HUDEP-2 (cell line): ENCODE results near the gene KIRREL1.

Experiments
- DNase-seq, 76 experiments: peaks; one replicate each; lab custom pipeline; 2025; ENCODE audit not compliant: unreplicated experiment in 76 of 76; lab: John Stamatoyannopoulos, UW

Gene KIRREL1

DNA sequence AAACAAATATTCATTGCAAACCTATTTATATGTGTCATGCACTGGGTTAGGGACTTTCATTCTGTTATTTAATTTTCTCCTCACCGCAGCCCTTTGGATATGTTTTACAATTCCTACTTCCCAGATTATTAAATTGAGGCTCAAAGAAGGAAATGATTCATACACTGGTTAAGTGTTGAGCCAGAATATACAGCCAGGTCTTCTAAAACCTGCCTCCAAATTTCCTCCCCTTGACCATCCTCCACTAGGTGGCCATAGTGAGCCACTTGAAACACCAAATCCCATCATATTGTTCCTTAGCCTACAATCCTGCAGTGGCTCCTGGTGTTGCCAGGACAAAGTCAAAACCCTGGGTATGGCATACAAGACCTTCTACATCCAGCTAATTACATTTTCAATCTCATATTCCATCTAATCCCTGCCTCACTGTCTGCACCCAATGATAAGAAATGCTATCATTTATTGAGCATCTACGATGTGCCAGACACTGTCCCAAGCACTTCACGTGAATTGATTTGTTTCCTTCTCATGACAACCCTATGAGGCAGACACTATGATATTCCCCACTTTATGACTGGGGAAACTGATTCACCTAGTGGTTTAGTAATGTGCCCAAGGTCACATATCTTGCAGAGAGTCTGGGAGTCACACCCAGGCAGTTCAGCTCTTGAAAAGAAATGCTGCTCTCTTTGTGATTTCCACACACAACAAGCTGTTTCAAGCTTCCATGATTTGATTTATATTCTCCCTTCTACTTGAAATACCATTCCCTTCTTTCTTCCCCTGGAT is 23.6 kb upstream of the KIRREL1 start:
- DNase-seq: peak in 10 of 76 experiments; percentile 2 to 27 (median 9)

DNA sequence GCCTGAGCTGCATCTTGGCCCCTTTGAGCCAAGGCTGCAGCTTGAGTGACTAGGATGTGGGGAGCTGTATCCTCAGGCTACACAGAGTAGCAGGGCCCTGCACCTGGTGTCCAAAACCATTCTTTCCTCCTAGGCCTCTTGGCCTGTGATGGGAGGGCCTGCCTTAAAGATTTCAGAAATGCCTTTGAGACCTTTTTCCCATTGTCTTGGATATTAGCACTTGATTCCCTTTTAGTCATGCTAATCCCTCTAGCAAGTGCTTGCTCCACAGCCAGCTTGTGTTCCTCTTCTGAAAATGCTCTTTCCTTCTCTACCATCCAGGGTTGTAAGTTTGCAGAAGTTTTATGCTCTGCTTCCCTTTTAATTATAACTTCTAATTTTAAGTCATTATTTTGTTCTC is 21.7 kb upstream of the KIRREL1 start:
- no peak for DNase-seq

DNA sequence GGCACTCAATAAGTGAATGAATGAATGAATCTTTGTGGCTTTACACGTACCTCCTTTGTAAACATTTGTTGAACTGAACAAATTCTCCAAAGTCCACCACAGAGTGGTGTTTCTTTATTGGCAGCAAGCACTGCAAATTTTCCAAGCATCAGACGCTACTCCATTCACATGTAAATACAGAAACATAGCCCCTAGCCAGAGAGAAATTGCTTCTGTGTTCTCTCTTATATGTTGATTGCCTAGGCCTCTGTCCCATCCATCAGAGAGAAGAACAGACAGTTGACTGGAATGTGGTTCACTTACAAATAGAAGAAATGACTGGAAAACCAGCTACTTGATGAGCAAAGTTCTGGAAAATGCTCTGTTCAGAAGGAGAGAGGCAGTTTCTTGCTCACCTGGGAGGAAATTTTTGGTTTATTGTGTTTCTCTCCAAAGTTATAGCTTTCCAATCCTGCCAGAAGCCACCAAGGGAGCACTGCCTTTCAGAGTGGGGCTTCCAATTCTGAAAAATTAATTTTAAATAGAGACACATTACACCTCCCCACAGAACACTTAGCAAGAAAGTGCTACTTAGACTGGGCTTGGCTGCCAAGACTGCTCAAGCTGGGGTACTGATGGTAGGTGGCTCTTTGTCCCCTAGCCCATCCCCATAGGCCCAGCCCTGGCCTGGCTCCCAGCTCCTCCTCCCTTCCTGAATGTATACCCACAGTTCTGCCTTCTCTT is 18.1 kb upstream of the KIRREL1 start:
- DNase-seq: no peak

DNA sequence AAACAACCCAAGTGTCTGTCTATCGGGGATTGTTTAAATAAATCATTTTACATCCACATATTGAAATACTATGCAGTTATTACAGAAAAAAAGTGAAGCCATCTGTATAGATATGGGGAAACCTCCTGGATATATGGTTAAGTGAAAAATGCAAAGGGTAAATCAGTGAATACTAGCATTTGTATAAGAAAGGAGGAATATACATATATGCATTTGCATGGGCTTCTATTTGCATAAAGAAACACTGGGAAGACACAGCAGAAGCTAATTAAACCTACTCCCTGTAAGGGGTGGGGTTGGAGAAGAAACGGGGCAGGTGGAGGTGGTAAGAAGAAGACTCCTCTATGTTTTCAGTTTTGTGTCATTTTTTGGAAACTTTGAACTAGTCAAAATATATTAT is 16.6 kb upstream of the KIRREL1 start:
- no peak for DNase-seq

DNA sequence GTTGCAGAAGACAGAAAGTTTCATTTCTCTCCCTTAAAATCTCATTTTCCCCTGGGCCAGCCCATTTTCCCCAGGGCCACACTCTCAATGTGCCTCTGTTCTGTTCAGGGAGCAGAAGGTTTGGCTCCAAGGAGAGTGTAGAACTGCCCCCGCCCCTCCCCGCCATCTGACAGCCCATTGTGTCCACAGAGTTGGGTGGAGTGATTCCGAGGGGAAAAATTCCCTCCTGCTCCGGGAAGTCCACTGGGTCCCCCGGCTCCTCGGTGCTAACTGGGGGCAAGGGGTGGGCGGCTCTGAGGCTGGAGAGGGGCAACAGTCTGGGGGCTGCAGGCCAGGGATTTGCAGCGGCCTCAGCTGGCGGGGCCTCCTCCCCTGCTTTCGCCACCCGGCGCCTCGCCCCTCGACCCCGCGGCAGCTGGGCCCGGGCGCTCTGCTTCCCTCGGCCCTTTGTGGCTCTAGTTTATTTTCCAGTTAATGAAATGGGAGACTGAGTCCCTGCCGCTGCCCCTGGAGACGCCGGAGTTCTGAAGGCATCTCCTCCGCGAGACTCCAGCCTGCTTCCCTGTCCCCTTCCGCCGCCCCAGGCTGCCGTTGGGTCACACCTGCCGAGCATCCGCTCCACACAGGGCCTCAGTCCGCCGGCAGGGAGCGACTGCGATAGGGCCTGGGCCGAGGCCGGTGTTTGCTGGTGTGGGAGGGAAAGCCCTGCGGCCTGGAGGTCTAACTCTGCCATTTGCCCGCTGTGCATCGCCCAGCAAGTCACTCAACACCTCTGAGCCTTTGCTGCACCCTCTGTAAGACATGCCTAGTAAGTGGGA is 14.7 kb upstream of the KIRREL1 start:
- no peak for DNase-seq

DNA sequence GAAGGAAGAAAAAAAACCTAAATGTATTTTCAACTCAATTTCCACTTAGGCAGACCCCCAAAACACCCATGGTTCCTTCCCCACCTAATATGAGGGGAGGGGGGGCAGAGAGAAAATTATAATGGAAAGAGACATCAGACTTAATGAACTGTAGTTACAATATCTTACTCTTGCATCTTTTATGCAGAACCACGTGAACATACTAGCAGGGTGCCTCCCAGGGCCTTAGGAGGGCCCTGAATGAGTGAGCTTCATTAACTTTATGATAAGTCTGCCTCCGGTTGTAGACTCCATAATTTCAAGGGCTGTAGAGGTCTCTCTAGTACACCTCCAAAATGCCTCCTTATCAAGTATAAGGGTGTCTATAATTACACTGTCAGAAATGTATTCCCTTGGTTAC is 11.3 kb upstream of the KIRREL1 start:
- no peak for DNase-seq

DNA sequence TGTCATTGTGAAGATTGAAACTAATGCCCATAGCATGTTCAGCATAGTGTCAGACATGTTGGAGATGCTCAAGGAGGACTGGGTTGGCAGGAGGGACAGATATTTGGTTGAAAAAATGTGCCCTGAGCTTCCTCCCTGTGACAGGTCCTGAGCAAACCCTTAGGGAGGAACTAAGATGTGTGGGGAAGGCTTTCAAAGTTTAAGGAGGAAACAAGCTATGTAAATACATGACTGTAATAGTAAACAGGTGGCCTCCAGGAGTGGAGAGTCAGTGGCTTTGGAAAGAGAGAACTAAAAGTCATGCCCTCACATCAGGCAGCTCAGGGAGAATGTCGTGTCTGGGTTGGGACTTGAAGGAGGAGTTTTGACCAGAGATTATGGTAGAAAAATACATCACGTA is 9.7 kb upstream of the KIRREL1 start:
- no peak for DNase-seq

DNA sequence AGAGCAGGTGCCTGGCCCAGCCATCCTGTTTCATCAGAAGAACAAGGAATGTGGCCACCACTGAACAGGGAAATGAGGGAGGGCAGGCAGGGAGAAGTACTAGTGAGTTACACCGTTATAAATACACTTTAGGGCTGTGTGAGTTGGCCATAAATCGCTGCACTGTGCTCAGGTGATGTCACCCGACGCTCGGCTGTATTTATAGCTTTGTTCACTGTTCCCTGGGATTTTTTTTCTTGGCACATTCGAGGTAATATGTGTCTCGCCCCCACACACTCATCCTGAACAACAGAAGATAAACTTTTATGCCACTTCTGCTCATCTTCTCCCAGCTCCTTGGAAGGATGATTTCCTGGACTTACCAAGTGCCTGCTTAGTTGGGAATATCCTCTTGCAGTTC is 9.0 kb upstream of the KIRREL1 start:
- DNase-seq: no peak

DNA sequence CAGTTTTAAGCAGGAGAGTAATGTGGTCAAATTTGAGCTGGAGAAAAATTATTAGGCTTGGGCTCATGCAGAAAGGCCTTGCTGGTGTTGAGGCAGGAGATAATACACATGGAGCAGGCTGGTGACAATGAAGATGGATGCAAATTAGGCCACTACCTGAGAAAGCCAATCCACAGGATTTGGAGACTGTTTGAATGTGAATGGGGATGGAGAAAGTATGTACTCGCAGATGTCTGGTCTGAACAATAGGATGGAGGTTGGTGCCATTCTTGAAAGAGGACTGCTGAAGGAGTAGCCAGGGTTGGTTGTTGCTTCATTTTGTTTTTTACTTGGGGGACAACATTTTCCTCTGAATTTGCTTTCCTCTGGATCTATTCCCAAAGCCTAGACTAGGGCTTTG is 8.0 kb upstream of the KIRREL1 start:
- no peak for DNase-seq

DNA sequence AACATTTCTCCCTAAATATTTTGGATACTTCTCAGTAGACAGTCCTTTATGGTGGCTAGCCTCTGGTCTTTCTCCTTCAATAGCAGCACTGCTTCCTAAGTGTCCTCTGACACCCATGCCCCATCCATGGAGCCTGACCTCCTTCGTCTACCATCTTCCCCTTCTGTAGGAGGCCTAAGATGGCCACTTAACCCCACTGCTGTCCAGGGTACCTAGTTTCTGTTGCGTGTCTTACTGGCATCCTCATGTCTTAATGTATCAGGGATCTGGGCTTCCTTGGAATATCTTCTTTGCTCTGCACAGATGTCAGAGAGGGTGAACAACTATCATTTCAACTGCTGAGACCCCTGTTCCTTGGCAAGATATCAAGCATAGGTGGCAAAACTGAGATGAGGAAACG is 5.4 kb upstream of the KIRREL1 start:
- DNase-seq: no peak

DNA sequence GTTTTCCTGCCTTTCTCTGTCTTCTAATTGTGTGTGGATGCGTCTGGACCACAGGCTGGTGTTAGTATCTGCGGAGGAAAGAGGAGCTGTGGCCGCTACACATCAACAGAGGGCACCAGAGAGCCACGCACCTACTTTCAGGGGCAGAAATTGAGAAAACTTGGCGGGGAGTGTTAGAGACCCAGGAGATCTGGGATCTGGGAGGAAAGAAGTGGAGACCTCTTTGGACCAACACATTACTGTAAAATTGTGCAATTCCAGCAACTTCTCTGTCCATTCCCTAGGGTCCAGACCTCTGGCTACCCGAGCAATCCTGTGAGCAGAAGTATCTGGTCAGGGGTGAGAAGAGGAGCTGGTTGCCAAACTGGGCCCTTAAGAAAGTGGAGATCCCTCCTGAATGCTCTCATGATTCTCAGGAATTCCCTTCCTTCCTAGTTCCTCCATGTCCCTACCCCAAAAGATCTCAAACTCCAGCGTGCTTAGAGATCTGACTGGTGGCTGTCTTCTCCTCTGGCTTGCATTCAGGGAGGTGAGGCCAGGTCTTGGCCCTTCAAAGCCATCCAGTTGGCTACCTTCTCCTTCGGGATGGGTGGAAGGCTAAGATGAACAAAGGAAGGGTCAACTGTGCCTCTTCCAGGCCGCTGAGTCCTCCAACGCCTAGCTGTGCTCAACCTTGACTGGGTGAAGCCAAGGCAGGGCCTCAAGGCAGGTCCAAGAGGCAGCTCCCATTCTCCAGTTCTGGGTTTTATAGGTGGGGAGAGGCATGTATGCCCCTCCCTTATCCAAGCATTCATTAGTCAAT is 1.2 kb upstream of the KIRREL1 start:
- DNase-seq: peak in 27 of 76 experiments; percentile 1 to 50 (median 17)

DNA sequence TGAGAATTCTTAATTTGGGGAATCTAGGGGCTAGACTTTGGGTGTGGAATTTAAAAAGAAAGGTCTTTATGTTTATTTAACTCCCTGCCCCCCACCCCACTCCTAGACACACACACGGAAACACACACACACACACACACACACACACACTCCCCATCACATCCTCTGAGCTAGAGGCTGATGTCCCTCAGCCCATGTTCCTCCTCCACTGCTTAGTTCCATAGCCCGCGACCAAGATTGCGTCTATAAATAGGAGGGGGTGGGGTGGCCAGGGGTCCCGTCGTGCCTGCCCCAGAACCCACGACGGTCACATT is 655 bp upstream of the KIRREL1 start:
- no peak for DNase-seq

DNA sequence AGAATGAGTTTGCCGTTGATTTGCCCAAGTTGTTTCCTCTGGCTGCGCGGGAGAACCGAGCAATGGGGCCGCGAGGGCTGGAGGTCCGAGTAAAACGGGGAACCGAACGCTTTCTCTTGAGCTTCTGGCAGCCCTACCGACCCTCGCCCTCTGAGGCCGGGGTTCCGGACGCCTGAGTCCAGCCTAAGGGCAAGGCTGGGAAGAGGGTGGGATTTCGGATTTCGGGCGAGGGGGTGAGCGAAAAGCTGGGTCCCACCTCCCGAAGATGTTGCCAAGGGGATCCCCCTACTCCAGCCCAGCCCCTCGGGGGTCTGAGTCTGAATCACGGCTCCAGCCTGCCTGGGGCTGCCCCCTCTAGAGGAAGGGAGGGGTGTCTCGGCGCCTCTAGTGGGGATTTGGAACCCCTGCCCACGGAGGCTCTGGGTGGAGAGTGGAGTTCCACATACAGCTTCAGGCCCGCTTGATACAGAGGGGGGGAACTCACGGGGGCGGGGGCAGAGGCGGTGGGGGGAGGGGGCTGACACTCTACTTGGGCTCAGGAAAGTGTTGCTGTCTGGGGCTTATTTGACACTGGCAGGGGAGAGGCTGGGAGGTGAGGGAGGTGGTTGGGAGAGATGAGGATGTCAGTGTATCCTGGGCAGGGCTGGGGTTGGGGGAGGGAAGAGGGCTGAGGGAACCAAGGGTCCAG is 617 bp downstream of the KIRREL1 start:
- no peak for DNase-seq

DNA sequence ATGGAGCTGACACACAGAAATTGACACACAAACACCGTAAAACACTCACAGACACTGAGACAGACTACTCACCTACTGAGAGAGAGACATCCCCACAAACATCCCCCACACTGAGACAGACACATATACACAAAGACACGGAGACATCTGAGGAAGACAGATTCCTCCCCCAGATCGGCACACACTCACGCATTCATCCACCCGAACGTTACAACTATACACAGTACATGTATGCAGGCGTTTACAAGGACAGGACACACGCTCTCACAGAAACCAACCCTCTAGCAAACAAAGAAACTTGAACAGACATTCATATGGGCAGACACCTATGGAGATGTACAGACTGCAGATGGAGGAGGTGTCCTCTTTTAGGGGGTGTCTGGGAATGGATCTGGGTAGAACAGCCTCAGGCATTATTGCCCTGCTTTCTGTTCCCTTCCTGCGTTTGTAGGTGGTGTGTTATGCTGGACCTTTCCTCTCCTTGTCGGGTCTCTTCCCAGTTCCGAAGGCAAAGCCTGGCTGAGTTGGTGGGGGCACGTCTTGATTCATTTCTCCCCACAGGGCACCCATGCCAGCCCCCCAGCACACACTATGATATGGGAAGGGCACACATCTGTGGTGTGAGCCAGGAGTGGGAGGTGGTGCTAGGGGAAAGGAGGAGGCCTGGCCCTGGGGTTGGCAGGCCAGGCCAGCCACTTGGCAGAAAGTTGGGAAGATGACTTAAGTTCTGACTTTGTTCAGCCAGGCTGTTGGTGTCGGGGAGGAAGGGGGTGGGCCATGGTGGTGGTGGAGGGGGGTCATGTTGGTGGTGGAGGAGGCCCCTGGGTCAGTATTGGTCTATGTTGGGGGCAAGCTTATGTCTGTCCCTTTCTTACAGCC is 1.5 kb downstream of the KIRREL1 start:
- peak in 1 of 76 experiments; percentile 6 for DNase-seq

DNA sequence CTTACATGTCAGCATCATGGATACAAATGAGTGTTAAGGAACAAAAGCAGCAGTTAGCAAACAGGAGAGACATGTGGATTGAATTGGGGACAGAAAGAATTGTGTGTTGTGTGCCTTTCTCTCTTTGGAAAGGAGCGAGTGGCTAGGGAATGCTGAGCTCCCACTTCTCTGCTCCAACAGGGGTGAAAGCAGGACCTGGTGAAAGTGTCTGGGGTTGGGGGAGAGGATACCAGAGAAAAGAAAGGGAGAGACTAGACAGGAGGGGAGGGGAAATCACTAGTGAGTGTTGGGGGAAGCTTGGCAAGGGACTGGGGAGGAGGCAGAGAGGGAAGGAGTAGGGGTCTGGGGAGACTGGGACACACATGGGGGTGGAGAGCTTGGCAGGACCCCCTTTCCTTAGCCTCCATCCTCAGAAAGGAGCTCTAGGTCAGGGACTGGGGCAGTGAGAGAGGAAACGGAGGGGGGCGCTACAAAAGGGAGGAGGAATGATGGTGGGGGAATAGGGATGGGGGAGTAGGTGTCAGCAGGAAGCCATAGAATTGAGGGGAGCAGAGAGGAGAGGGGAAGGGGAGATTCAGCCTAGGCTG is 2.2 kb downstream of the KIRREL1 start:
- DNase-seq: no peak

DNA sequence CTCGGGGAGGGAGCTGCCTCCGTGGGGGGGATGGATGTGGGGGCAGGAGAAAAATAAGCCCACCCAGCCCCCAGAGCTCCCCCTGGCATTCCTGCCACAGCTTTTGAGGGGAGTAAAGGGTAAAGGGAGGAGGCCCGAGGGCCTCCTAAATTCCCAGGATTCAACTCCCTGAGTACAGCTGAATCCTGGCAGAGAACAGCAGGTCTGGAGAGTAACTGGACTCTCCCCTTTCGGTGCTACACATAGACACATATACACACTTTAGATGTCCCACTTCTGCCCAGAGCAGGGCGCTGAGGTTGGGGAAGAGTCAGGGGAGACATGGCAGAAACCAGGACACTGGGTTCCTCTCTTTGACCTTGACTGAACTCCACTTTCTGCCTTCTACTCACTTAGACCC is 3.0 kb downstream of the KIRREL1 start:
- DNase-seq: no peak

DNA sequence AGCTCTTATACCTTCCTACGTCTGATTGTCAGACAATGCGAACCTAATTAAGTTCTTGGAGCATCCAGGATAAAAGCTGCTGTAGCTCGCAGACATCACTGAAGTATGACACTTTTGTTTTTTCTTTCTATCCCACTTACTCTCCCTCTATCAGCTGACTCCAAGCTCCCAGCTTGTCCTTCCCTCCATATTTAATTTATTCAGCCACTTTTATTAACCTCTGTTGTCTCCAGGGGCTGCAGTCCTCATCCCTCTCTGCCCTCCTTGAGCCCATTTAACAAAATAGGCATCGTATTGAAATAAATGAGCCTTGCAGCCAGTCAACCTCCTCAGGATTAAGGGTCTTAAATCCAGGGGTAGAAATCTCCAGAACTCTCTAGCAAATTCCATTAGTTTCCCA is 7.1 kb downstream of the KIRREL1 start:
- DNase-seq: no peak

DNA sequence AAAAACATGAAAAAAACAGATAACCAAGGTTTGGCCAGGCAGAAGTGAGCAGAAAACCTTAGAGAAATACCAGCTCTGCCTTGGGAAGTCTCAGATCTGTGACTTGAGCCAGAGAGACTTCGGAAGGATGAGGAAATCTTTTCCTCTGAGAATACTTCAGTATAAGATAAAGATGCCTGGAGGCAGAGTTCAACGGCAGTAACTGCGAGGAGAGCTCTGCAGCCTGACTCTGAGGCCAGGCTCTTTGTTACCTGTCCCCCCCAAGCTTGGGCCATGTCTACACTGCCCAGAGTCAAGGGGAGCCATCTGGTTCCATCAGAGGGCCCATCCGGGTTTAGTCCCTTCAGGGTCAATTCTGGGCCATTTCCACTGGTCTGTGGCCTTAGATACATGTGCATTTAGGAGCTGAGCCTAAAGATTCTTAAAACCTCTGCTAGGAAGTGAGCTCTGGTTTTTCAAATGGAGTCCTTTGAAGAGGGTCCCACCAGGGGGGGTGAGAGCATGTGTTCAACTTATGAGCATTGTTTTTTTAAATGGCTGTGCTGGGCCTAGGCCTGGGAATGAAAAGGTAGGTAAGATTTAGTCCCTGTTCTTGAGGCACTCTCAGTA is 8.7 kb downstream of the KIRREL1 start:
- DNase-seq: no peak
